ENCODE results near the gene PANK4.

PANK4 gene

DNA sequence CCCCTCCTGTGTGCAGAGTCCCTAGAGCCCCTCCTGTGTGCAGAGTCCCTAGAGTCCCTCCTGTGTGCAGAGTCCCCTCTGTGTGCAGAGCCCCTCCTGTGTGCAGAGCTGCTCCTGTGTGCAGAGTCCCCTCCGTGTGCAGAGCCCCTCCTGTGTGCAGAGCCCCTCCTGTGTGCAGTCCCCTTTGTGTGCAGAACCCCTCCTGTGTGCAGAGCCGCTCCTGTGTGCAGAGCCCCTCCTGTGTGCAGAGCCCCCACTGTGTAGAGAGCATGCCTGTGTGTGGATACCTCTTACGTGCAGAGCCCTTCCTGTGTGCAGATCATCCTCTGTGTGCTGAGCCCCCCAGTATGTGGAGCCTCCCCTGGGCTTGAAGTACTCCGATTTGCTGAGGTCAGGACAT is 12.0 kb upstream of the PANK4 start:
- no peak overlapping the region for H3K4me3 ChIP-seq (ENCODE audit: low read depth, low read length)
- in situ Hi-C loops (cut with HindIII; ENCODE audit: low sequenced_read_pairs) = no loop called here
- TF ChIP-seq, protein P1, sequence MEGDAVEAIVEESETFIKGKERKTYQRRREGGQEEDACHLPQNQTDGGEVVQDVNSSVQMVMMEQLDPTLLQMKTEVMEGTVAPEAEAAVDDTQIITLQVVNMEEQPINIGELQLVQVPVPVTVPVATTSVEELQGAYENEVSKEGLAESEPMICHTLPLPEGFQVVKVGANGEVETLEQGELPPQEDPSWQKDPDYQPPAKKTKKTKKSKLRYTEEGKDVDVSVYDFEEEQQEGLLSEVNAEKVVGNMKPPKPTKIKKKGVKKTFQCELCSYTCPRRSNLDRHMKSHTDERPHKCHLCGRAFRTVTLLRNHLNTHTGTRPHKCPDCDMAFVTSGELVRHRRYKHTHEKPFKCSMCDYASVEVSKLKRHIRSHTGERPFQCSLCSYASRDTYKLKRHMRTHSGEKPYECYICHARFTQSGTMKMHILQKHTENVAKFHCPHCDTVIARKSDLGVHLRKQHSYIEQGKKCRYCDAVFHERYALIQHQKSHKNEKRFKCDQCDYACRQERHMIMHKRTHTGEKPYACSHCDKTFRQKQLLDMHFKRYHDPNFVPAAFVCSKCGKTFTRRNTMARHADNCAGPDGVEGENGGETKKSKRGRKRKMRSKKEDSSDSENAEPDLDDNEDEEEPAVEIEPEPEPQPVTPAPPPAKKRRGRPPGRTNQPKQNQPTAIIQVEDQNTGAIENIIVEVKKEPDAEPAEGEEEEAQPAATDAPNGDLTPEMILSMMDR (IDR thresholded peaks at IDR 0.05; ENCODE audit: low read depth, low read length, missing control alignments) = no peak
- DNase-seq (ENCODE audit: low read depth) = no peak

DNA sequence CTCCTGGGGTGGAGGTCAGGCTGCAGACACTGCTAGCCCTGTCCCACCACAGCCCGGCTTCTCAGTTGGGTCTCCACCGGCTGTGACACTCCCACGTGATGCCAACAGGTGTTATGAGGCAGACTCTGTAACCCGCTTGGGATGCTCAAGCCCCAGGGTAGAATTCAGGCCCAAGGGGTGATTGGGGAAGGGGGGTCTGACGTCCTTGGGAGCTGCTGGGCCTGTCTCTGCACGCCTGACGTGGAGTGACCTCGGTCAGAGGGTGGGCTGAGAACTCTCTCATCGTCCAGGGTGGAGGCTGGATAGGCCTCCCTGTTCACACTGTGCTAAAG is 11.4 kb upstream of the PANK4 start:
- DNase-seq (ENCODE audit: low read depth) = no peak
- TF ChIP-seq, protein P1 (IDR thresholded peaks at IDR 0.05; ENCODE audit: low read depth, low read length, missing control alignments) = no peak
- no peak overlapping the region for H3K4me3 ChIP-seq (ENCODE audit: low read depth, low read length)
- in situ Hi-C loops (cut with HindIII; ENCODE audit: low sequenced_read_pairs) = no loop called here

DNA sequence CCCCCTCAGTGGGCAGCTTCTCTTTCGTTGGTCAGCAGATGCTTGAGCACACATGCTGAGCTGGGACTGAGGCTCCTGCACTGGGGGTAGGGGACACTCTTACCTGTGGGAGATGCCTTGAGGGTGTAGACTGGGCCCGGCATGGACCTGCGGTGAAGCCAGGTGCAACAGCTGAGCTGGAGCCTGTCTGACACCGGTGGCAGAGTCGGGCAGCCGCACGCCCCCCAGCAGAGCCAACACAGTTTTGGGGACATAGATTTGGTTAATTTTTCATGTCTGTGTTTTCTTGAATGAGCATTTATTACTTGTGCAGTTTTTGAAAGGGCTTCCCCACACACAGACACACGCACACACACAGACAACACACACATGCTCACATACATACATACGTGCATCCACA is 9.6 kb upstream of the PANK4 start:
- no peak for DNase-seq (ENCODE audit: low read depth)
- in situ Hi-C loops (cut with HindIII; ENCODE audit: low sequenced_read_pairs) = no loop called here
- TF ChIP-seq, protein P1 (IDR thresholded peaks at IDR 0.05; ENCODE audit: low read depth, low read length, missing control alignments) = no peak
- no peak overlapping the region for H3K4me3 ChIP-seq (ENCODE audit: low read depth, low read length)

DNA sequence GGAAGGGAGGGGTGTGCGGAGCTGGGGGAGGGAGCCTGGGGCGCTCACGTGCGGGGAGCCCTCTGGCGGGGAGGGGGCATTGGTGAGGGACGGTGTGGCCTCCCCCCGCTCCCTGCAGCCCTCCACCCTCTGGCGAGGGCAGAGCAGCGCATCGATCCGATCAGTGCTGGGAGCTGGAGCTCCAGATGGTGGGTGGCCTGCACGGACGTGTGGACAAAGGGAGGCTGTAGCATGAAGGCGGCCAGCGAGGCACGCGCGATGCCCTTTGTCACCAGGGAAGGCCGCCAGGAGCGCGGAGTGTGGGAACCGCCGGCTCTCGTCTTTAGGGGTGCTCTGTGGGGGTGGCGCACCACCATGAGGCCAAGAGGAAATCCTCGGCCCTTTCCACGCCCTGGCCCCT is 9.1 kb upstream of the PANK4 start:
- no peak overlapping the region for H3K4me3 ChIP-seq (ENCODE audit: low read depth, low read length)
- in situ Hi-C loops (cut with HindIII; ENCODE audit: low sequenced_read_pairs) = no loop called here
- TF ChIP-seq, protein P1 (IDR thresholded peaks at IDR 0.05; ENCODE audit: low read depth, low read length, missing control alignments) = no peak
- DNase-seq (ENCODE audit: low read depth) = no peak

DNA sequence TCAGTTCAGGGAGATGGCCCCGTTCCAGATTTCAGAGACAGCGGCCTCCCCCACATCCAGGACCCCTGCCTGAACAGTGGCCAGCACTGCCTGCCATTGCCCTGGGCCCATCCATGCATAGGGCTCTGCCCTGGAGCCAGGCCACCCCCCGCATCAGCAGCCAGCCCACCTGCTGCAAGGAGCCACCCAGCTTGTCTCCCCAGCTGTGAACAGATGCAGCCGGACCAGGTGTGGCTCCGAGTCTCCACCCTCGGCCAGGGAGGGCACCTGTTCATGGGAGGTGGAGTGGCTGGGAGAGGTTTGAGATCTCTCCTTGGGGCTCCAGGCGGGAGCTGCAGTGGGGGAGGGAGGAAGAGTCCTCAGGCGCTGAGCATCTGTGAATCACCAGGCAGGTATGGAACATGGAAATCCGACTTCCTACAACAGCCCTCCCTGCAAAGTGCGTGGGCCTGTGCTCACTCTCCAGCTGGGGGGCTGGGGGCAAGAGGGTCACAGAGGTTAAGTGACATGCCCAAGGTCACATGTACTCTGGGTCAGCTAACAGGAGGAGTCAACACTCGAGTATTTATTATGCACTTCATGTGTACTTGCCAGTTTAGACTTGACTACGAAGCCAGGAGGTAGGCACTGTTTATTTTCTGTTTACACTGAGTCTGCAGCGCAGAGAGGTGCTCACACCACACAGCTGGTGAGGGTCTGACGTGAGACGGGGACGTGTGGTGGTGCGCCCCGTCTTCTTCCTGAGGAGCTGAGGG is 8.5 kb upstream of the PANK4 start:
- TF ChIP-seq, protein P1 (IDR thresholded peaks at IDR 0.05; ENCODE audit: low read depth, low read length, missing control alignments) = no peak
- DNase-seq (ENCODE audit: low read depth) = no peak

DNA sequence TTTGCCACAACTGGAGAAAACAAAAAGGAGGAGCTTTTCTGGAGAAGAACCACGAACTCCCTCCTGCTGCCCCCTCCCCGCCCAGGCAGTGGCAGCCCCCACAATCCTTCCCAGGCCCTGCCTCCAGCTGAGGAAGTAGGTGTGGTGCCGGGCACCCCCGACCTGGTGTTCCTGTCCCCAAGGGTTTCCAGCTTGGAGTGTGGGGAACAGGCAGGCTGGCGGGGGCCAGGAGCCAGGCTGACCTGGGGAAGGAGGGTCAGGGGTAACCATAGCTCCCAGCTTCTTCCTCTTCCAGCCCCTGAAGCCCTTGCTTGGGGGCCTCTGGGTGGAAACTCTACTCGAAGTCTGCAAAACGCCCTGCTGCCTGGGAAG is 7.9 kb upstream of the PANK4 start:
- H3K4me3 ChIP-seq (ENCODE audit: low read depth, low read length) = no peak overlapping the region
- no peak for DNase-seq (ENCODE audit: low read depth)
- in situ Hi-C loops (cut with HindIII; ENCODE audit: low sequenced_read_pairs) = no loop called here
- TF ChIP-seq, protein P1 (IDR thresholded peaks at IDR 0.05; ENCODE audit: low read depth, low read length, missing control alignments) = no peak

More for the DNA sequence above, 8.5 kb upstream of the PANK4 start:
- in situ Hi-C loops (cut with HindIII; ENCODE audit: low sequenced_read_pairs) = no loop called here
- no peak overlapping the region for H3K4me3 ChIP-seq (ENCODE audit: low read depth, low read length)
